Measurements from ENCODE around the gene CISD2.

The CISD2 gene

GRCh38 chr4:102836596-102836995, 32.2 kb upstream of the CISD2 start (continued):
- TF ChIP-seq CREB5 (CRISPR knock-in tag; IDR thresholded peaks at IDR 0.05; ENCODE audit: low read depth) (no peak), ZNF8 (CRISPR knock-in tag; IDR thresholded peaks at IDR 0.05) (no peak), ZFP30 (CRISPR knock-in tag; IDR thresholded peaks at IDR 0.05) (no peak), ISL1 (CRISPR knock-in tag; IDR thresholded peaks at IDR 0.05) (no peak), SNAI2 (CRISPR knock-in tag; IDR thresholded peaks at IDR 0.05) (no peak), RARB (CRISPR knock-in tag; IDR thresholded peaks at IDR 0.05) (no peak), TOX (CRISPR knock-in tag; IDR thresholded peaks at IDR 0.05; ENCODE audit: borderline replicate concordance) (no peak), POU6F1 (CRISPR knock-in tag; IDR thresholded peaks at IDR 0.05; ENCODE audit: borderline replicate concordance, low read depth) (no peak), PPARA (CRISPR knock-in tag; IDR thresholded peaks at IDR 0.05; ENCODE audit: borderline replicate concordance) (no peak), ESRRG (CRISPR knock-in tag; IDR thresholded peaks at IDR 0.05) (no peak)

- no peak for TF ChIP-seq OSR1 (CRISPR knock-in tag; IDR thresholded peaks at IDR 0.05)
- TF ChIP-seq TOX (CRISPR knock-in tag; IDR thresholded peaks at IDR 0.05; ENCODE audit: borderline replicate concordance), result no peak
- no peak for TF ChIP-seq ESRRG (CRISPR knock-in tag; IDR thresholded peaks at IDR 0.05)
- TF ChIP-seq GLIS3 (CRISPR knock-in tag; IDR thresholded peaks at IDR 0.05), result no peak
- no peak for TF ChIP-seq PPARA (CRISPR knock-in tag; IDR thresholded peaks at IDR 0.05; ENCODE audit: borderline replicate concordance)
- TF ChIP-seq TCF4 (CRISPR knock-in tag; IDR thresholded peaks at IDR 0.05; ENCODE audit: borderline replicate concordance), result no peak
- TF ChIP-seq RARB (CRISPR knock-in tag; IDR thresholded peaks at IDR 0.05), result no peak
- no peak for TF ChIP-seq ZFP3 (CRISPR knock-in tag; IDR thresholded peaks at IDR 0.05)
- no peak for ATAC-seq
Measured at GRCh38 chr4:102842367-102842766, 26.4 kb upstream of the CISD2 start.

- peak; percentile 22; the same call in 2 of the 3 replicates for ATAC-seq
- TF ChIP-seq POU6F1 (CRISPR knock-in tag; IDR thresholded peaks at IDR 0.05; ENCODE audit: borderline replicate concordance, low read depth), result no peak
- no peak for TF ChIP-seq CSDC2 (CRISPR knock-in tag; IDR thresholded peaks at IDR 0.05)
- TF ChIP-seq ZNF565 (CRISPR knock-in tag; conservative IDR thresholded peaks at IDR 0.05; ENCODE audit: low read depth), result no peak
- TF ChIP-seq ISL1 (CRISPR knock-in tag; IDR thresholded peaks at IDR 0.05), result no peak
- no peak for TF ChIP-seq OSR1 (CRISPR knock-in tag; IDR thresholded peaks at IDR 0.05)
- TF ChIP-seq GLIS3 (CRISPR knock-in tag; IDR thresholded peaks at IDR 0.05), result no peak
- TF ChIP-seq CSRNP3 (CRISPR knock-in tag; IDR thresholded peaks at IDR 0.05), result no peak
Measured at GRCh38 chr4:102843273-102843672, 25.5 kb upstream of the CISD2 start.

- TF ChIP-seq ISL1 (CRISPR knock-in tag; IDR thresholded peaks at IDR 0.05) (0 out of 2 replicates have a peak, but pooled peaks have one; percentile 26), TCF4 (CRISPR knock-in tag; IDR thresholded peaks at IDR 0.05; ENCODE audit: borderline replicate concordance) (0 out of 2 replicates have a peak, but pooled peaks have one; percentile 54), ZNF565 (CRISPR knock-in tag; conservative IDR thresholded peaks at IDR 0.05; ENCODE audit: low read depth) (no peak), ZNF8 (CRISPR knock-in tag; IDR thresholded peaks at IDR 0.05) (0 out of 2 replicates have a peak, but pooled peaks have one; percentile 7)
- peak; percentile 85 for ATAC-seq
Measured at GRCh38 chr4:102843938-102844337, 24.9 kb upstream of the CISD2 start.

- TF ChIP-seq BACH2 (CRISPR knock-in tag; IDR thresholded peaks at IDR 0.05; ENCODE audit: borderline replicate concordance) (no peak), PPARA (CRISPR knock-in tag; IDR thresholded peaks at IDR 0.05; ENCODE audit: borderline replicate concordance) (no peak), POU6F1 (CRISPR knock-in tag; IDR thresholded peaks at IDR 0.05; ENCODE audit: borderline replicate concordance, low read depth) (no peak)
- no peak for ATAC-seq
Measured at GRCh38 chr4:102847687-102848086, 21.1 kb upstream of the CISD2 start.

Data from SK-N-SH treated with all-trans-retinoic acid at 6 μM for 48 hours (cell line).